ENCODE results near the gene POLR2E. TPM values are rescaled to one million over a fixed set of nuclear protein-coding genes. Genes with fewer than 3 reads are reported as not detected.
"Not testable (repeated sequence)": the region's sequence is repeated elsewhere in the genome, so short reads cannot be mapped to it uniquely, and the experiment has no call there.

POLR2E gene
- total and polyA plus RNA-seq, 2 of the 13 experiments (the other 11 are each of a cell fraction or from before 2014, with no cell fraction given): 140 to 272 TPM

DNA sequence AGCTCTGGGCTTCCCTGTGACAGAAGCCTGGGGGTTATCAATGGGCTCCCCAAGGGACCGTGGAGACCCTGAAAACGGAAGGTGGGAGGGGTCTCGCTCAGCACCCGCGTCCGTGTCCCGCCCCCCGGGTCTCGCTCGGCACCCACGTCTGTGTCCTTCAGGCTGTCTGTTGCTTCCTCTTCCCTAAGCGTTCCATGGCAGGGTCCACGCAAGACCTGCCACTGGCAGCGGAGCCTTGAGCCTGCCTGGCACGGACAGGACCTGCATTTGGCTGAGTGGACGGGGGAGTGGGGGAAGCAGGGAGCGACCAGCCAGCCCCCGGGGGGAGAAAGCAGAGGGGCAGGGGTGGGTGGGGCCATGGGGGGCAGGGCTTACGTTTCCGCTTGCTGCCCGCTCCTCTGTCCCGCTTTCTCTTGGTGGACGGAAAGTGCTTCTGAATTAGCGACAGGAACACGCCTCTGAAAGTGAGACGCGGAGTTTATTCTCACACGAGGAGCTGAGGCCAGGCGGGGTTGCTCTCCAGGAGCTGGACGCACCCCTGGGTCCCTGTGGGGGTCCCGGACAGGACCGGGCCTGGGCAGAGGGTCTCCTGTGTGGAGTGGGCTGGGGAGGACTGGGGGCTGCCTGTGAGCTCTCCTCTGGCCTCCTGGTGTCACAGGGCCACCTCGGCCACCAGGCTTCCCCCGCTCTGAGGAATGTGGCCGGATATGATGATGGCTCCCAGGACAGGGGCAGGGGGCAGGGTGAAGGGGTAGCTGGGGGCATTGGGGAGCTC is 20.7 kb upstream of the POLR2E start (continued):
- TF ChIP-seq GZF1 (CRISPR knock-in tag; IDR thresholded peaks at IDR 0.05) (no peak), FOXJ3 (CRISPR knock-in tag; IDR thresholded peaks at IDR 0.05; ENCODE audit: borderline replicate concordance) (no peak), CENPT (CRISPR knock-in tag; IDR thresholded peaks at IDR 0.05; ENCODE audit: low read depth) (no peak), ZBTB38 (CRISPR knock-in tag; IDR thresholded peaks at IDR 0.05) (no peak), TMF1 (CRISPR knock-in tag; IDR thresholded peaks at IDR 0.05; ENCODE audit: low read depth) (no peak)
- TF ChIP-seq, protein P1, sequence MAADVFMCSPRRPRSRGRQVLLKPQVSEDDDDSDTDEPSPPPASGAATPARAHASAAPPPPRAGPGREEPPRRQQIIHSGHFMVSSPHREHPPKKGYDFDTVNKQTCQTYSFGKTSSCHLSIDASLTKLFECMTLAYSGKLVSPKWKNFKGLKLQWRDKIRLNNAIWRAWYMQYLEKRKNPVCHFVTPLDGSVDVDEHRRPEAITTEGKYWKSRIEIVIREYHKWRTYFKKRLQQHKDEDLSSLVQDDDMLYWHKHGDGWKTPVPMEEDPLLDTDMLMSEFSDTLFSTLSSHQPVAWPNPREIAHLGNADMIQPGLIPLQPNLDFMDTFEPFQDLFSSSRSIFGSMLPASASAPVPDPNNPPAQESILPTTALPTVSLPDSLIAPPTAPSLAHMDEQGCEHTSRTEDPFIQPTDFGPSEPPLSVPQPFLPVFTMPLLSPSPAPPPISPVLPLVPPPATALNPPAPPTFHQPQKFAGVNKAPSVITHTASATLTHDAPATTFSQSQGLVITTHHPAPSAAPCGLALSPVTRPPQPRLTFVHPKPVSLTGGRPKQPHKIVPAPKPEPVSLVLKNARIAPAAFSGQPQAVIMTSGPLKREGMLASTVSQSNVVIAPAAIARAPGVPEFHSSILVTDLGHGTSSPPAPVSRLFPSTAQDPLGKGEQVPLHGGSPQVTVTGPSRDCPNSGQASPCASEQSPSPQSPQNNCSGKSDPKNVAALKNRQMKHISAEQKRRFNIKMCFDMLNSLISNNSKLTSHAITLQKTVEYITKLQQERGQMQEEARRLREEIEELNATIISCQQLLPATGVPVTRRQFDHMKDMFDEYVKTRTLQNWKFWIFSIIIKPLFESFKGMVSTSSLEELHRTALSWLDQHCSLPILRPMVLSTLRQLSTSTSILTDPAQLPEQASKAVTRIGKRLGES (CRISPR knock-in tag; IDR thresholded peaks at IDR 0.05; ENCODE audit: borderline replicate concordance): no peak
- TF ChIP-seq, protein P2, sequence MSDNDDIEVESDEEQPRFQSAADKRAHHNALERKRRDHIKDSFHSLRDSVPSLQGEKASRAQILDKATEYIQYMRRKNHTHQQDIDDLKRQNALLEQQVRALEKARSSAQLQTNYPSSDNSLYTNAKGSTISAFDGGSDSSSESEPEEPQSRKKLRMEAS (IDR thresholded peaks at IDR 0.05): no peak

DNA sequence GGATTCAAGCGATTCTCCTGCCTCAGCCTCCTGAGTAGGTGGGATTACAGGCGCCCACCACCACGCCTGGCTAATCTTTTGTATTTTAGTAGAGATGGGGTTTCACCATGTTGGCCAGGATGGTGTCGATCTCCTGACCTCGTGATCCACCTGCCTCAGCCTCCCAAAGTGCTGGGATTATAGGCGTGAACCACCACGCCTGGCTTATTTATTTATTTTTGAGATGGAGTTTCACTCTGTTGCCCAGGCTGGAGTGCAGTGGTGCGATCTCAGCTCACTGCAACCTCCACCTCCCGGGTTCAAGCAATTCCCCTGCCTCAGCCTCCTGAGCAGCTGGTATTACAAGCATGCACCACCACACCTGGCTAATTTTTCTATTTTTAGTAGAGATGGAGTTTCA is 19.6 kb upstream of the POLR2E start:
- in situ Hi-C loops (cut with HindIII; ENCODE audit: extremely low pct_ligation_motif_present, low pct_unique_long_range_greater_than_20kb): loop anchor here (5.0 kb wide), 2 partner anchors 38 to 78 kb away; no protein-coding TSS in a partner anchor
- H2AFZ ChIP-seq (ENCODE audit: low read length); DNase-seq (ENCODE audit: low spot score); H3K27me3 ChIP-seq (ENCODE audit: control insufficient read depth in 1 of 2, insufficient read depth in 2 of 2, low read length in 2 of 2); H3K4me3 ChIP-seq (replicated peaks in 1 of 3; ENCODE audit: insufficient read depth in 1 of 3, low read depth in 2 of 3, low read length in 3 of 3); H3K4me2 ChIP-seq (ENCODE audit: low read depth, low read length); H3K9me3 ChIP-seq (ENCODE audit: low read length); ATAC-seq; H3K9ac ChIP-seq (ENCODE audit: insufficient read depth, low read depth, low read length); FAIRE-seq; H4K20me1 ChIP-seq (ENCODE audit: insufficient read depth, low read length); BruUV-seq (replicated peaks); H3K79me2 ChIP-seq (ENCODE audit: insufficient read depth, low read length); CTCF ChIA-PET (ENCODE audit: low intra/inter-chr PET ratio, low total read pairs); H3K27ac ChIP-seq (ENCODE audit: extremely low read length, insufficient read depth, low read length): not testable (repeated sequence)
- peaks cover 15% of the 10 kb centered on the region for H3K4me1 ChIP-seq (ENCODE audit: insufficient read depth, low read length)
- intact Hi-C loops (cut with micrococcal nuclease; ENCODE audit: unreplicated experiment): loop anchor here (5.0 kb wide), 1 partner anchor 78 kb away; no protein-coding TSS in a partner anchor
- H3K36me3 ChIP-seq (replicated peaks in 1 of 2; ENCODE audit: control insufficient read depth in 1 of 2, insufficient read depth in 2 of 2, low read length in 2 of 2): peaks cover 13 to 17% of the 10 kb centered on the region in 2 experiments; a peak in 4 of 5 replicates
- whole genome bisulfite sequencing (ENCODE audit: low lambda C conversion rate): 100% methylated on average over 7 of the region's 9 CpGs
- POLR2A ChIA-PET: interaction anchor here (1.0 to 1.9 kb wide), 2 partner anchors 8 to 17 kb away, joined by 3 to 5 read pairs; no protein-coding TSS in a partner anchor
